Subcutaneous adipose tissue (tissue), 4 donors: ENCODE results near the gene RBMS2. TPM values are rescaled to one million over a fixed set of nuclear protein-coding genes. Genes with fewer than 3 reads are reported as not detected.

Experiments
- CTCF ChIP-seq: fragments of 450-650 bp; IDR thresholded peaks from one replicate; pipeline ENCODE4 v1.5.1; 2016; ENCODE audit warnings: low read depth, mild to moderate bottlenecking, control low read depth, antibody characterized with exemption, moderate library complexity
- total RNA-seq, 4 donors: library from RNA; depleted of rRNA; stranded (reverse); fragments of >200 nt; gene quantifications; one replicate each; pipeline ENCODE4 v1.1.0, GENCODE V29; 2016

Gene RBMS2
- total RNA-seq, 4 donors from 2014 or later: 22.0 to 49.5 (median 33.0) TPM

- no peak for TF ChIP-seq CTCF
Measured at GRCh38 chr12:56585098-56585497, 63.5 kb downstream of the RBMS2 start.

GRCh38 chr12:56589783-56590182 is 68.2 kb downstream of the RBMS2 start:
- no peak for TF ChIP-seq CTCF

- no peak for TF ChIP-seq CTCF
Measured at GRCh38 chr12:56590237-56590830, 68.7 kb downstream of the RBMS2 start.

GRCh38 chr12:56591126-56591525 is 69.5 kb downstream of the RBMS2 start:
- no peak for TF ChIP-seq CTCF

GRCh38 chr12:56591961-56592360 is 70.3 kb downstream of the RBMS2 start:
- TF ChIP-seq CTCF: no peak

- no peak for TF ChIP-seq CTCF
Measured at GRCh38 chr12:56593909-56594621, 72.4 kb downstream of the RBMS2 start.

GRCh38 chr12:56596815-56597214 is 75.2 kb downstream of the RBMS2 start:
- TF ChIP-seq CTCF: no peak
